Thyroid gland (tissue), 4 donors: ENCODE measurements around the gene TMEM233.

Source experiments
- CTCF ChIP-seq, 6 experiments: fragments of 200-600 bp in 3 of 6; fragments of 450-650 bp in 3 of 6; sonication (generic) in 3 of 6; IDR thresholded peaks; one replicate each; pipeline ENCODE4 v1.5.1; 2016 to 2019; ENCODE audit warnings: antibody characterized with exemption in 6 of 6, mild to moderate bottlenecking in 2 of 6, inconsistent platforms in 1 of 6, moderate library complexity in 1 of 6
- POLR2A ChIP-seq, 2 donors: fragments of 450-650 bp; IDR thresholded peaks; one replicate each; pipeline ENCODE4 v1.6.1; 2017; ENCODE audit warnings: antibody characterized with exemption in 2 of 2, mild to moderate bottlenecking in 2 of 2, moderate library complexity in 1 of 2

- TF ChIP-seq POLR2A (IDR thresholded peaks at IDR 0.05), result no peak
- TF ChIP-seq CTCF (IDR thresholded peaks at IDR 0.05), result no peak
Measured at GRCh38 chr12:119685375-119685774, 91.8 kb downstream of the TMEM233 start.
